GM12872 (cell line): ENCODE measurements around the gene BAZ2B.

Source experiments
- CTCF ChIP-seq: IDR thresholded peaks from 3 replicates; pipeline ENCODE4 v1.5.1; 2011; ENCODE audit warnings: low read depth, mild to moderate bottlenecking, low read length, moderate library complexity; ENCODE audit not compliant: insufficient read depth

Gene BAZ2B

GRCh38 chr2:159616286-159616701 is at the start of gene BAZ2B:
Gene BAZ2B (minus strand): TSS chr2:159616548. CDS start chr2:159478719, 137,829 bp downstream.
- TF ChIP-seq CTCF = no peak

- no peak for TF ChIP-seq CTCF
Measured at GRCh38 chr2:159661286-159661685, 44.9 kb upstream of the BAZ2B start.

GRCh38 chr2:159658881-159659873 is 42.8 kb upstream of the BAZ2B start:
- no peak for TF ChIP-seq CTCF

GRCh38 chr2:159653962-159654361 is 37.6 kb upstream of the BAZ2B start:
- no peak for TF ChIP-seq CTCF

GRCh38 chr2:159651884-159652283 is 35.5 kb upstream of the BAZ2B start:
- TF ChIP-seq CTCF = no peak

GRCh38 chr2:159650574-159650973 is 34.2 kb upstream of the BAZ2B start:
- TF ChIP-seq CTCF = no peak

GRCh38 chr2:159648643-159649042 is 32.3 kb upstream of the BAZ2B start:
- TF ChIP-seq CTCF = no peak
